Measurements from ENCODE around the gene C5orf24. TPM values are rescaled to one million over a fixed set of nuclear protein-coding genes. Genes with fewer than 3 reads are reported as not detected.

Gene C5orf24
- total RNA-seq, 3 donors from 2014 or later, result 23.7 to 48.6 (median 30.5) TPM

DNA sequence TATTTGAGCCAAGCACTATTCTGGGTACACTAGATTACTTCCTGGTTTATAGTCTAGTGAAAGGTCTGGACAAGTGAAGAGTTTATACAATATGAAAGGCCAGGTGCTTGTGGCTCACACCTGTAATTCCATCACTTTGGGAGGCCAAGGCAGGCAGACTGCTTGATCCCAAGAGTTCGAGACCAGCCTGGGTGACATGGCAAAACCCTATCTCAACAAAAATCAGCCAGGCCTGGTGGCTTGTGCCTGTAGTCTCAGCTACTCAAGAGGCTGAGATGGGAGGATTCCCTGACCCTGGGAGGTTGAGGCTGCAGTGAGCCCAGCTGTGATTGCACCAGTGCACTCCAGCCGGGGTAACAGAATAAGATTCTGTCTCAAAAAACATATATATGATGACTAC, 18.9 kb downstream of the C5orf24 start:
- ATAC-seq (peak; percentile 35), DNase-seq (no peak)
- Histone ChIP-seq H3K4me1 (ENCODE audit: low read depth) (no peaks in the 10 kb centered on the region), H3K36me3 (ENCODE audit: low read depth) (no peaks in the 10 kb centered on the region), H3K4me3 (no peak overlapping the region), H3K9me3 (no peaks in the 10 kb centered on the region)
- TF ChIP-seq, protein P1, sequence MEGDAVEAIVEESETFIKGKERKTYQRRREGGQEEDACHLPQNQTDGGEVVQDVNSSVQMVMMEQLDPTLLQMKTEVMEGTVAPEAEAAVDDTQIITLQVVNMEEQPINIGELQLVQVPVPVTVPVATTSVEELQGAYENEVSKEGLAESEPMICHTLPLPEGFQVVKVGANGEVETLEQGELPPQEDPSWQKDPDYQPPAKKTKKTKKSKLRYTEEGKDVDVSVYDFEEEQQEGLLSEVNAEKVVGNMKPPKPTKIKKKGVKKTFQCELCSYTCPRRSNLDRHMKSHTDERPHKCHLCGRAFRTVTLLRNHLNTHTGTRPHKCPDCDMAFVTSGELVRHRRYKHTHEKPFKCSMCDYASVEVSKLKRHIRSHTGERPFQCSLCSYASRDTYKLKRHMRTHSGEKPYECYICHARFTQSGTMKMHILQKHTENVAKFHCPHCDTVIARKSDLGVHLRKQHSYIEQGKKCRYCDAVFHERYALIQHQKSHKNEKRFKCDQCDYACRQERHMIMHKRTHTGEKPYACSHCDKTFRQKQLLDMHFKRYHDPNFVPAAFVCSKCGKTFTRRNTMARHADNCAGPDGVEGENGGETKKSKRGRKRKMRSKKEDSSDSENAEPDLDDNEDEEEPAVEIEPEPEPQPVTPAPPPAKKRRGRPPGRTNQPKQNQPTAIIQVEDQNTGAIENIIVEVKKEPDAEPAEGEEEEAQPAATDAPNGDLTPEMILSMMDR (IDR thresholded peaks at IDR 0.05), result no peak
- intact Hi-C loops (cut with DNase I, micrococcal nuclease), result no loop called here

DNA sequence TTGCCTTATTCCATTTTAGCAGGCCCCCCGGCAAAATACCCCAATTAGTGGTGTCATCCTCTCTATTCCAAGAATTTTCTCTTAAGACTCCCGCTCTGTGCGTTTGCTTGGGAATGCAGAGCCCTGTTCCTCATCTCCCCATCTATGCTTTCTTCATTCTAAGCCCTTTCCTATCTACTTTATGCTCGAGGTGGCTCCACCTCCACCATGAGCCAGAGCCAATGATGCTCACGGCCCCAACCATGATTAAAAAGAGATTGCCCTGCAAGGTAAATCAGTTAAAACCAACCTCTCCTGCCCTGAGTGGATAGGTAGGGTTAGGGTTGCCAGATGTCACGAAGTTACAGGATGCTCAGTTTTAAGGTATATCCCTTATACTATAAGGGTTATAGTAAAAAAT, 27.7 kb downstream of the C5orf24 start:
- H3K36me3 ChIP-seq (ENCODE audit: low read depth), result no peaks in the 10 kb centered on the region
- no peak overlapping the region for H3K4me3 ChIP-seq
- TF ChIP-seq, protein P1 (IDR thresholded peaks at IDR 0.05), result no peak
- H3K4me1 ChIP-seq (ENCODE audit: low read depth), result peaks cover 10% of the 10 kb centered on the region
- H3K9me3 ChIP-seq, result no peaks in the 10 kb centered on the region
- ATAC-seq (no peak), DNase-seq (no peak)
- intact Hi-C loops (cut with DNase I, micrococcal nuclease), result no loop called here

DNA sequence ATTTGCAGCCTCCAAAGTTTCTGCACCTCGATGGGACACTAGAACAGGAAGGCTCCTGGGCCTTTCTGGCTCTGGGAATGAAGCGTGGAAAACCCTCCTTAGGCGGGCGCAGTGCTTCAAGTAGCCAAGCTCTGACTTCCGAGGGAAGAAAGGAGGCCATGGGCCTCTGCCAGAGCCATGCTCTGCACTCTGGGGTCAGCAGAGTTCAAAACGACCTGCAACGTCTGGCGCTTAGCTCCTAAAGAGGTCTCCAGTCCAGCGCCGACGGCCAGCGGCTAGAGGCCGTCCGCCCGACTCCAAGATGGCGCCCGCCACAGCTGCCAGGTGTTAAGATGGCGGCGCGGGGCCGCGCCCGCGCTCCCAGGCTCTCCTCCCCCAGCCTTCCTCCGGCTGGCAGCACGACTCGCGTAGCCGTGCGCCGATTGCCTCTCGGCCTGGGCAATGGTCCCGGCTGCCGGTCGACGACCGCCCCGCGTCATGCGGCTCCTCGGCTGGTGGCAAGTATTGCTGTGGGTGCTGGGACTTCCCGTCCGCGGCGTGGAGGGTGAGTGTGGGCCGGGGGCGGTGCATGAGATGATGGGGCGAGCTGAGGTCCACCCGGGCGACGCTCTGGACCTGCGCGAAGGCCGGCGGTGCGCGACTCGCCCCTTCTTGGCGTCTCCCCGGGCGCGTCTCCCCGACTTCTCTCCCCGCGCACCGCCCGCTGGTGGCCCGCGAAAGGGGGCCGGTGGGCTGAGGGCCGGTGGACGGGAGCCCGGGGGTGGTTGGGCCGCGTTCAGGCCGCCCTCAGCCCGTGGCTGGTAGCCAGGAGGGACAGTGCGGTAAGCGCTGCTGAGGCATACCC, 28.4 kb downstream of the C5orf24 start, which contains the start of gene TXNDC15:
Gene TXNDC15, plus strand, starts transcription at position 385 of the 844 bp plus-strand sequence. Its CDS starts 57 bp downstream, at position 442.
- Histone ChIP-seq H3K9me3 (no peaks in the 10 kb centered on the region), H3K4me1 (ENCODE audit: low read depth) (peaks cover 13% of the 10 kb centered on the region), H3K36me3 (ENCODE audit: low read depth) (no peaks in the 10 kb centered on the region), H3K4me3 (peak within 1 kb of the TSS; percentile 94)
- ATAC-seq (peak; percentile 98), DNase-seq (peak; percentile 90 to 92 (median 91))
- TF ChIP-seq, protein P1 (IDR thresholded peaks at IDR 0.05), result no peak
- intact Hi-C loops (cut with DNase I, micrococcal nuclease), result no loop called here

DNA sequence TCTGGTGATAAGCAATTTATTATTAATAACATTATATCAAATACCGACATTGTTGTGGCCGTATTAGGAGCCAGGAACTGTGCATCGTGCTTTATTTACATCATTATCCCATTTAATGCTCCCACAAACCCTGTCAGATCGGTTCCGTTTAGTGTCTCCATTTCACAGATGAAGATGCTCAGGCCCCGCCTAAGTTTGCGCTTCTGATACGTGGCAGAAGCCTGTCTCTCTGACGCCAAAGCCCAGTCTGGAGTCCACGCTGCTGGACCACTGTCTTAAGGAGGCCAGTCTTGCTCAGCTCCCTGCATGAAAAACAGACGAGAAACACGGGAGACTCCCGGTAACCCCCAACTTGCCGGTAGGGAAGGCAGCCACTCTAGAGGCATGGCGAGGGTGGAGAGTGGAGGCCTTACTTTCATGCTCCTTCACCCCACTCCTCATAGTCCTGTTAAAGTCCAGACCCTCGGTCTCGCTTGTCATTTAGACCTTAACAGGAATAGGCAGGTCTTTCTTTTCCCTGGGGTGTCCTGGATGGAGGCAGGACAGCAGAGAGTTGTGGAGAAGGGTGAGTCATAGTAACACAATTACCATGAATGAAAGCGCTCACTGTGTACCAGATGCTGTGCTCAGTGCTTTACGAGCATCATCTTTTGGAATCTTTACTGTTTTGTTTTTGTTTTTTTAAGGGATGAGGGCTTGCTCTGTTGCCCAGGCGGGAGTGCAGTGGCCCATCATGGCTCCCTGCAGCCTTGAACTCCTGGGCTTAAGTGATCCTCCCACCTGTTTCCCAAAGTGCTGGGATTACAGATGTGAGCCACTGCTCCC, 29.3 kb downstream of the C5orf24 start:
- H3K9me3 ChIP-seq, result no peaks in the 10 kb centered on the region
- DNase-seq (peak; percentile 54 to 69 (median 64)), ATAC-seq (peak; percentile 52)
- intact Hi-C loops (cut with DNase I, micrococcal nuclease), result no loop called here
- TF ChIP-seq, protein P1 (IDR thresholded peaks at IDR 0.05), result no peak
- H3K4me3 ChIP-seq, result peak overlapping the region; percentile 94
- H3K36me3 ChIP-seq (ENCODE audit: low read depth), result no peaks in the 10 kb centered on the region
- H3K4me1 ChIP-seq (ENCODE audit: low read depth), result peaks cover 15% of the 10 kb centered on the region

DNA sequence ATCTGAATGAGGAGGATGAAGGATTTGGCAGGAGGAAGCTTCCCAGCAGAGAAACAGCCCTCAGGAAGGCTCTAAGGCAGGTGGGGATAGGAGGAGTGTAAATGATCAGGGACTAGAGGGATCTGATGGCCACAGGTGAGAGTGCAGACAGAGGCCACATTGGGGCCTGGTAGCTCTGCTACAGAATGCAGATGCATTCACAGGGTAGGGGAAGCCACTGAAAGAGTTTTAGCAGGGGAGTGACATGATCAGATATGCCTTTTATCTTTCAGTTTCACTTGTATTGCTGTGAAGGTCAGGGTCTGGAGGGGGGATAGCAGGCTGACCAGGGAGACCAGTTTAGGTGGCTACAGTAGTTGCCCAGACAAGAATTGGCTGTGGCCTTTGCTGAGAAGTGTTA, 31.4 kb downstream of the C5orf24 start:
- no peak overlapping the region for H3K4me3 ChIP-seq
- H3K36me3 ChIP-seq (ENCODE audit: low read depth), result no peaks in the 10 kb centered on the region
- DNase-seq, result no peak
- intact Hi-C loops (cut with DNase I, micrococcal nuclease), result no loop called here
- H3K4me1 ChIP-seq (ENCODE audit: low read depth), result peaks cover 15% of the 10 kb centered on the region
- no peaks in the 10 kb centered on the region for H3K9me3 ChIP-seq
- TF ChIP-seq, protein P1 (IDR thresholded peaks at IDR 0.05), result no peak
- ATAC-seq, result no peak

All from mucosa of descending colon (tissue), 3 donors.